Renal cortical epithelial cell (primary cell): ENCODE measurements around the gene IDE. TPM values are rescaled to one million over a fixed set of nuclear protein-coding genes. Genes with fewer than 3 reads are reported as not detected.
A peak's percentile ranks its signal among the peaks of the same experiment; 100 is the strongest.
"Not testable (repeated sequence)": the region's sequence is repeated elsewhere in the genome, so short reads cannot be mapped to it uniquely, and the experiment has no call there.

Experiments used
- DNase-seq: peaks from one replicate; pipeline ENCODE4 v3.0.0-alpha.2; 2011; ENCODE audit warnings: low read depth
- total RNA-seq: library from RNA; depleted of rRNA; stranded (reverse); fragments of >200 nt; gene quantifications from 2 replicates; pipeline ENCODE4 v1.2.3, GENCODE V29; 2014

IDE gene
- 37.0 and 46.4 TPM in 2 replicates for total RNA-seq

DNA sequence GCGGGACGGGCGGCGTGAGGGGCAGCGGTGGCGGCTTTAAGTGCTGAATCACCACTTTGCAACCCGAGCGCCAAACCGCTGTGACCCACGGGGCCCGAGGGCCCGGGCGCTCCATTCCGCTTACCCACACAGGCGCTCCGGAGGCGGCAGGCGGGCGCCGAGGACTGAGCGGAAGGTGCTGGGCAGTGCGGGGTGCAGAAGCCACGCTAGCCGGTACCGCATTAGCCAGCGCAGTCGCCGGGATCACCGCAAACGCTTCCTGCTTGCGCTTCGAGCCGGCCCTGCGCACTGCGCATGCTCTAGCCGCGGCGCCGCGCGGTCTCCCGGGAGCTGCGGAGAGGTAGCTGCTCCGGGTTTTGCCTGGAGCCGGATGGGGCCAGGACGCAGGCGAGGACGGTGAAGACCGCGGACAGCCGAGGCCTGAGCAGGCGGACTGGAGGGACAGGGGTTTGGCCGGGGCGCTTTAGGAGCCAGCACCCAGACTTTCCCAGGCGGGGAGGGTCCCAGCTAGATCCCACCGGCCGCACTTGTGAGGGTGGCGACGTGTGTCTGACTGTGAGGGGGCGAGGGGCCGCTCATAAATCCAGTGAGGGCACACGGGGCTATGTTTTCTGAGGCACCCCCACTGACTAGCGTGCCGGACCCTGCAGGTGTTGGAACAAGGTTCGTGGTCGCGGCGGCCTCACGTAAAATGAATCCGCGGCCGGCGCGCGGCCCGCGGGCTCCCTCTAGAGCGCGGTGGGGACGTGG is at the start of gene IDE:
IDE (minus strand) TSS at position 296 of the 750 bp plus-strand sequence; CDS start at position 222, 74 bp downstream.
- peak; percentile 64 for DNase-seq

DNA sequence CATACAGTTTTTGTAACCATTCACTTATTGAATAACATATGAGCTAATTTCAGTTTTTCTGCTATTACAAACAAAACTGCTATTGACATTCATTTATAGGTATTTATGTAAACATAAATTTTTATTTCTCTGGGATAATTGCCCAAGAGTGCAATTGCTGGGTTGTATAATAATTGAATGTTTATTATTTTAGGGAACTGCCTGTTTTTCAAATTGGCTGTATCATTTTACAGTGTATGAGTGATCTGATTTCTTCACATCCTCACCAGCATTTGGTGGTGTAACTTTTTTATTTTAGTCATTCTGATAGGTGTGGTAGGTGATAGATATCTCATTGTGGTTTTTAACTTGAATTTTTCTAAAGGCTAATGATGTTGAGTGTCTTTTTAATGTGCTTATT is 45.5 kb upstream of the IDE start:
- no peak for DNase-seq

DNA sequence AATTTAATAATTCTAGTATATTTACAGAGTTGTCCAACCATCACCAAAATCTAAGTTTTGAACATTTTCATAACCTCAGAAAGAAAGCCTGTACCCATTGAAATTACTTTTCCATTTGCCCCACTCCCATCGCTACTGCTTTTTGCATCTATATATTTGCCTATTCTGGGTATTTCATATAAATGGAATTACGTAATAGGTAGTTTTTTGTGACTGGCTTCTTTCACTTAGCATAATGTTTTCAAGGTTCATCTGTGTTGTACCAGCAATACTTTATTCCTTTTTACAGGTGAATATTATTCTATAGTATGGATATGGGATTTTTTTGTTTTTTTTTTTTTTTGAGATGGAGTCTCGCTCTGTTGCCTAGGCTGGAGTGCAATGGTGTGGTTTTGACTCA is 41.6 kb upstream of the IDE start:
- no peak for DNase-seq

DNA sequence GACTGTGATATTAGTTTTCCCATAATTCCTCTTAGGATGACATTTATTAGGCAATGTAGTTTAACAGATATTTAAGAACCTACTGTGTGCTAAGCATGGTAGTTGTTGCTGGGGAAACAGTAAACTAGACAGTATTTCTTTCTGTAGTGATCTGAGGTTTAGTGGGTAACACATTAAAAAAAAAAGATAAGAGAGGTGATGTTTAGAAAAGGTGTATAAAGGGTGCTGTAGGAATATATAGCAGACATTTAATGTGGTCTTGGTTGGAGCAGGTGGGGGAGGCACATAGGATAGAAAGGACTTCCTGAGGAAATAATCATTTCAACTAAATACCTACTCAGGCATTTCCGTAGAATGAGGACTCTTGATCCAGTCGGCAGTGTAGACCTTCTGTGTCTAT is 30.9 kb upstream of the IDE start:
- no peak for DNase-seq

DNA sequence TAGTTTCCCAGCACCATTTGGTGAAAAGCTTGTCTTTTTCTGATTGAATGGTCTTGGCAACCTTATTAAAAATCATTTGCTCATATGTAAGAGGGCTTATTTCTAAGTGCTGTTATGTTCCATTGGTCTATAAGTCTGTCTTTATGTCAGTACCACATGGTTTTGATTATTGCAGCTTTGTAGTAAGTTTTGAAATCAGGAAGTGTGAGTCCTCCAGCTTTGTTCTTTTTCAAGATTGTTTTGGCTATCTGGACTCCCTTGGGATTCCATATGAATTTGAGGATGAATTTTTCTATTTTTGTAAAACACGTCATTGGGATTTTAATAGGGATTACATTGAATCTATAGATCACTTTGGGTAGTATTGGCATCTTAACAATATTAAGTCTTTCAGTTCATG is 24.4 kb upstream of the IDE start:
- no peak for DNase-seq

DNA sequence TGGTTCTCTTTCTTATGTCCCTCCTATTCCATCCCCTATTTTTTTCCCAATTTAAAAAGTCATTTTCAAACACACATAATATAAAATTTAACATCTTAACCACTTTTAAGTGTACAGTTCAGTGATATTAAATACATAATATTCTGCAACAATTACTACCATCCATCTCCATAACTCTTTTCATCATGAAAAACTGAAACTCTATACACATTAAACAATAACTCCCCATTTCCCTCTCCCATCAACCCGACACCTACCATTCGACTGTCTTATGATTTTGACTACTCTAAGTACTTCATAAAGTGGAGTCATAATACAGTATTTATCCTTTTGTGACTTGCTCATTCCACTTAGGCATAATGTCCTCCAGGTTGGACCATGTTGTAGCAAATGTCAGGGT is 21.6 kb upstream of the IDE start:
- DNase-seq: no peak

DNA sequence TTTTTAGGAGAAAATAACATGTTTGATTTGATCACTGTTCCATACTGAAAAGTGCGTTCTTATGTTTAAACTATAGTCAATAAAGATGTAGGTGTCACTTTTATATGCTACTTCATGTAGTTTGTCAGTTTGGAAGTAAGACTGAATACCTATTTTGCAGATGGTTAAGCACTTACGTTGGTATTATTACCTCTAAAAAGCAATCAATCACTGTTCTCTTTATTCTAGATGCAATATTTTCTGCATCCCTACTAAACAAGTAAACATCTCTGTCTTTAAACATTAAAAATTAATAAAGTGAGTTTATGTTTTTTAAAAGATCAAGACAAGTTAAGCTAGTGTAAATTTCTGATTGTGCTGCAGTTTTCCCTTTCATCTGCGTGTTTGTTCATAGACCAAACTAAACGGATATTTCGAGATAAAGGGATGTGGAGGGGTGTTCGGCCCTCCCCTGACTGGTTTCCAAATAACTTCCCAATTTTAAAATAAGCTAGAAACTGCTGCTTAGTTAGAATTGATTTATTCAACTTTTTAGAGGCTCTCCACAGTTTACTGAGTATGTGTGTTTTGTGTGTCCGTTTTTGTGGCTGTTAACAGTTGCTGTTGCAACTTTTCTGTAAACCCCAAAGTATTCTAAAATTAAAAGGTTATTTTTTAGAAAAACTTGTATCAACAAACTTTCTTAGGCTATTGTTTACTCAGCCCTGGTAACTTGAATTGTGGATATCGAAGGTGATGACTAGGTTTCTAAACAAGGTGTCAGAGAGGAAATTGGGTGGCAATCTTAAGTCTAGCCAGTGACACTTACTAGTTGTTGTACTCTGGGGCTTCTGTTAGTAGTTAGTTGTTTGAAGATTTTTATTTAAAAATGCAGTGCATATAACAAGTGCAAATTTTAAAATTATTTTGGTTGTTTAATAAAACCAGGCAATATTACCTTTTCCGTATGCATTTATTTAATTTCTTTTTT is 20.0 kb upstream of the IDE start:
- DNase-seq: no peak

DNA sequence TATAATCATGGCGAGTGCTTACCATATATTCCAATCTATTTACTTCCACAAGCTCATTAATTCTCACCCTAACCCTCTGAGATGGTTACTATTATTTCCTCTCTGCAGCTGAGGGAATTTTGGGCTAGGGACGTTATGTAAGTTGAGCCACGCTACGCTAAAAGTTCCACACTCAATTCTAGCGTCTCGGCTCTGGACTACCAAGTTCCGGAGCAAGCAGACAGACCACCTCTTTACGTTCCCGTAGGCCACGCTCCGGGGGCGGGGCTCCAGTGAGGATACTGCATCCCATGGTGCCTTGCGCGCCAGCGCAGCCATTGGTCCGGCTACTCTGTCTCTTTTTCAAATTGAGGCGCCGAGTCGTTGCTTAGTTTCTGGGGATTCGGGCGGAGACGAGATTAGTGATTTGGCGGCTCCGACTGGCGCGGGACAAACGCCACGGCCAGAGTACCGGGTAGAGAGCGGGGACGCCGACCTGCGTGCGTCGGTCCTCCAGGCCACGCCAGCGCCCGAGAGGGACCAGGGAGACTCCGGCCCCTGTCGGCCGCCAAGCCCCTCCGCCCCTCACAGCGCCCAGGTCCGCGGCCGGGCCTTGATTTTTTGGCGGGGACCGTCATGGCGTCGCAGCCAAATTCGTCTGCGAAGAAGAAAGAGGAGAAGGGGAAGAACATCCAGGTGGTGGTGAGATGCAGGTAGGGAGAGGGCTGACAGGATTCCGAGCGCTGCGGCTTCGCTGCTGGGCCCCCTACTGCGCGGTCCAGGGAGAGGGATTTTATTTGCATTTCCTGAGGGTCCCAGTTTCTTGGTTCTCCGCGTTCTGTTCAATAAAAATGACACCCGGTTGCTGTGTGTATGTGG is 19.1 kb upstream of the IDE start, which contains the start of gene KIF11:
KIF11 (plus strand) TSS at position 370 of the 858 bp plus-strand sequence; CDS start at position 616, 246 bp downstream.
- DNase-seq: peak; percentile 92

DNA sequence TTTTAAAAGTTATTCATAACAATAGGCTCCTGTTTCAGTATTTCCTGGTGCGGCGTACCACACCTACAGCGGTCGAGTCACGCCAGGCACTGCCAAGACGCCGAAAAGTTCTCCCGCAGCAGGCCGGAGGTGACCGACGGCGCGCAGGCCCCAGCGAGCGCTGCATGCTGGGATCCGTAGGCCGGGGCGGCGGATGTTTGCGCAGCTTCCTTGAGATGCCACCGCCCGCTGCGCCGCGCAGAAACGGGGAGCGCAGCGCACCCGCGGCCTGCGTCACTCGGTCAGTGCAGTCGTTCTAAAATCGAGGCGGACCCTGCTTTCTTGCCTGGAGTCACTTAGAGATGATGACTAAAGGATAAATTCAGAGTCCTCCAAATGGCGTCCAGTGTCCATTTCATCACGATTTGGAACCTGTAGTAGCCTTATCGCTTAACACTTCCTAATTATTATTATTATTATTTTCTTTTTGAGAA is 17.7 kb upstream of the IDE start:
- peak; percentile 81 for DNase-seq

DNA sequence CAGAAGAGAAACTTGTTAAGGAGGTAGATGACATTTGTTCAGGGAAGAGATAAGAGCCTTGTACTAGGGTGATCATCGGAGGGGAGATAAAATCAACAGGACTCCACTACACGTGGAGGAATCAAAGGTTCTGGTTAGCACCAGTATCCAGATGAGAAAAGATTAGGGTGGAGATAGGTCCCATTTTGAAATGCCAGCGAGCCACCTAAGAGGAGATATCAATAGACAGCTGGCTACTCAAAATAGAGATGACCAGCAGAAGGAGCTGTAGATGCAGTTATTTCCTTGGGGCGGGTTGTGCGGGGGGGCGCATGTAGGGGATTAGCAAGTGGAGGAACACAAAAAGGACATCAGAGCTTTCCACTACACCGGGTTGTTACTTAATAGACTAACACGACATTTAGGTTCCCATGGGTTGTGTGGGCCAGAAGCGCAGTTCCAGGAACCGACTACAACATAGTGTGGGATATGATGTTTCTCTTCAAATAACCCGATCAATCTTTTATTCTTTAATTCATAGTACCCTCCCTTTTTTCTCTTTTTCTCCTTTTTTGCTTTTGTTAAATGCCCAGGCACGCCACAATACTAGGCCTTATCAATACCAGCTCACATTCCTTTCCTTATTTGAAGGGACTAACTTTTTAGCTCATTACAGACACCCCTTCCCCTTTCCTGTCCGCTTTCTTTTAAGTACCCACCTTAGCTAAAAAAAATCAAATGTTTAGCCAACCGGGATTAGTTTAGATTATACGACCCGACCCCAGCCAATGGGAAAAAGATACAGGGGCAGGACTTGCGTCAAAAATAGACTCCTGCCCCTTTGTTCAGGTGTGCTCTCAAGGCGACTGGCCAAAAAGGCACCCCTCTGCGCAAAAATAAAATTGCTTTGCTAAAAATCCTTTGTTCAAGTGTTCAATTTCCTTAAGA is 17.0 kb upstream of the IDE start:
- no peak for DNase-seq

DNA sequence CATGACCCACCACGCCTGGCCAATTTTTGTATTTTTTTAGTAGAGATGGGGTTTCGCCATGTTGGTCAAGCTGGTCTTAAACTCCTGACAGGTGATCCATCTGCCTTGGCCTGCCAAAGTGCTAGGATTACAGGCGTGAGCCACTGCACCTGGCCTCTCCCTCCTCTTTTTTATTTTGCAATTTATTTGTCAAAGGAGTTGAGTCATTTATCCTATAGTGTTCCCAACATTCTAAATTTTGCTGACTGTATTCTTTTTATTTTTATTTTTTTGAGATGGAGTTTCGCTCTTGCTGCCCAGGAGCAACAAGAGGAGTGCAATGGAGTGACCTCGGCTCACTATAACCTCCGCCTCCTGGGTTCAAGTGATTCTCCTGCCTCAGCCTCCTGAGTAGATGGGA is 8.5 kb upstream of the IDE start:
- not testable (repeated sequence) for DNase-seq

DNA sequence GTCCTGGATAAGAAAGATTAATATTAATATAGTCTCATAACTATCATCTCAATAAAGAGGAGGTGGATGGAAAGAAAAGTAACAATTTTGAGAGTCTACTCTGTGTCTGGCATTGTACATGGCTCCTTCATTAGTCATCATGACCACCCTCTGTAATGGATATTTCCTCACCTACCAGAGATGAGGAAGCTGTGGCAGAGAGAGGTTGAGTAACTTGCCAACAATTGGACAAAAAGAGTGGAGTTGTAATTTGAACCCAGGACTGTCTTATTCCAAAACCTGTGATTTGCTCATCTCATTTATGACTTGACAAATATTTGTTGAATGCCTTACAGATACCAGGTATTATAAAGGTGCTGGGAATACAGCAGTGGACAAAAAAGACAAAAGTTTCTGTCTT is 2.1 kb upstream of the IDE start:
- peak; percentile 71 for DNase-seq

DNA sequence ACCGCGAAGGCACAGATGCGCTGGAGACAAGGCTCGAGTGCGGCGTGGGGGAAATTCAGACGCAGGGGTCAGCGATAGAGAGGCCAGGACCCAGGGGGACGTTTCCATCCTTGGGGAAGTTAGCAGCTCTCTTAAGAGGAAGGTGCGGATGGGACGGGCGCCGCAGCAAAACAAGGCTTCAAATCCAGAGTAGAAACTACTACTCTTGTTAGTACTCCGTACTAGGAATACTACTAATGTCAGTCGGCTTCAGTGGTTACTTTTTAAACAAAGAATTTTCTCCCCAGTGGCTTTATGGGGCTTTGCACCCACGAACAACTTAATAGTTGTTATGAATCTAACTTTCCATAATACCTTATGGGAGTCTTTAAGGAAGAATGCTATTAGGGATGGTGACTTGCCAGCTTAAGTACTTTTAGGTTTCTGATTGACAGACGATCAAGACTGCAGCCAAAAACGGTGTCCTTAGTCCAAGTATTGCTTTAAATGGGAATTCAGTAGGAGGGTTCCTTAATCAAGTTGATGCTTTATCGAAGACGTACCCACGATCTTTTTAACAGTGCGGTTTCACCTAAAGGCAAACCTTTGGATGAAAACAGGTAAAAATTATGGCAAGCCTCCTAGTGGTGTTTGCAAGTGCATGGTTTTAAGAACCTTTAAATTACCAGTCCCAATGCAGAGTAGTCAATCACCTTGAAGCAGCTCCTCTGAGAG is 812 bp upstream of the IDE start:
- peak; percentile 53 for DNase-seq

DNA sequence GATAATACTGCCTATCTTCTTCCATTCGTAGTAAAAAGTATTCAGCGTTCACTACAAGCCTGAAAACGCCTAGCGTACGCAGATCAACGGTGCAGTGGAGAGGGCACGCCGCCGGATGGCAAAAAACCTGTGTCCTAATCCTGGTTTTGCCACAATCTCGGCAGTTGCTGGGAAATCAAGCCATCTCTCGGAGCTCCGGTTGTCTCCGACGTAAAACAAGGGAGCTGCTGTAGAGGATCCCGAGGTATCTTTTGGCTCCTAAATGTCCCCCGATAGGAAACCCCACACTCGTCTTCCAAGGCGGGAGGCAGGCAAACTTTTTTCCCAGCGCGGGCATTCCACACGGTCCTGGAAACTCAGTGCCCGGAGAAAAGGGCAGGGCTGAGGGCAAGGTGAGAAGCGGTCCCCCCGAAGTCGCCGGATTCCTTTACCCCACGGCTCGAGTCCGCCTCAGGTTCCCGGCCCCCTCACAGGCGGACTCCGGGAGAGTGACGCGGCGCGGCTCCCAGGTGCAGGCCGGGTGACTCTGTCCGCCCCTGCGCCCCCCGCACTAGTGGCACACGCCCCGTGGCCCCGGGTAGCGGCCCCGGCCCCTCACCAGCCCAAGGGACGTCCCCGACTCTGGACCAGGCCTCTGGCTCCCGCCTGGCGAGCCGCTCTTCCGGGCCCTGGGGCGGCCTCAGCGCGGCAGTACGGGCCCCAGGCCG is 649 bp downstream of the IDE start:
- DNase-seq: no peak

DNA sequence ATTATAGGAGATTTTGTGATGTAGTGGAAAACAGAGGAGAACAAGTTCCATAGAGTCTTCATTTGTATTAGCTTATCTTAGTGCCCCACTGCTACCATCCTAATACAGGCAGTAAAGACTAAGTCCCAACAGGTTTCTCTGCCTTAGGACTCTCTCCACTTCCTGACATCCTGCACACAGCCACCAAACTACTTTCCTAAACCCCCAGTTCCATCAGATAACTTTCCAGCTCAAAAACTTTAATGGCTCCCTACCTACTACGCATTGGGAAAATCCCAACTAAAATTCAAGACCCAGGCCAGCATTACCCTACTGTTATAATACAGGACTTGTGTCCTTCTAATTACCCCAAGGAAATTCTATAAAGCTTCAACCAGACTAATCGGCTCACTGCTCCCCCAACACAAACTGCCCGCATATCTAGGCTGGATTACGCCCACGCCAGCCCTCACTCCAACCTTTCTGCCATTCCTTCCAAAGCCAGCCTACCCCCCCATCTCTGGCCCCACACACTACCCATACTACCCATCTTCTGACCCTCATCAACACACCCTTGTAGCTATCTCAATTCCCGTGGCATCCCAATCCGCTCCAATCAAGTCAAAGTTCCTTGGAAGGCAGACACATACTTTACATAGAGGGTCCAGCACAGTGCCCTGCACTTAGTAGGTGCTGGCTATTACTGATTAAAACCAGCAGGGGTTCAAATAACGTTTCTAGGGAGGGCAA is 1.4 kb downstream of the IDE start:
- no peak for DNase-seq

DNA sequence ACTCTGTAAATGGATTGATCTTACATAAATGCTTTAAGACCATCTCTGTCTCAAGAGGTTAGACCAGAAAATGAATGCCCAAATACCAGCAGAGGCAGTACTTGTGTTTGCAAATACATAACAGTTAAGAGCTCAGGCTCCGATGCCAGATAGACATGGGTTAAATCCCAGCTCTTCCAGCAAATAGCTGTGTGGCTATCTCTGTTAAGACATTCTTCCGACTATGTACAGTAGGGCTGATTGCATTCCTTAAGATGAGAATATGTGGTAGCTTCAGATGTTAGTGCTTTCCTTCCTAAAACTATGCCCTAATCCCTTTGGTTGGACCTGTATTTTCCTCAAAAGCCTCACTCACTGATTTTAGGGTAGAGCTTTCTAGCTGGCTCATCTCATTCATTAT is 2.2 kb downstream of the IDE start:
- DNase-seq: no peak

DNA sequence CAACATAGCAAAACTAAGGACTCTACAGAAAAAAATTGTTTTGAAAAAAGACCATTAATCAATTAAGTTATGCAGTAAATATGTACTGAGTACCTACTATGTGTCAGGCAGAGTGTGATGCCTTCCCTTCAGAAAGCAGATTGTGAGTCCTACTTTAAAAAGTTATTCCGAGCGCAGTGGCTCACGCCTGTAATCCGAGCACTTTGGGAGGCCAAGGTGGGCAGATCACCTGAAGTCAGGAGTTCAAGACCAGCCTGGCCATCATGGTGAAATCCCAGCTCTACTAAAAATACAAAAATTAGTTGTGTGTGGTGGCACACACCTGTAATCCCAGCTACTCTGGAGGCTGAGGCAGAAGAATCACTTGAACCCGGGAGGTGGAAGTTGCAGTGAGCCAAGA is 4.2 kb downstream of the IDE start:
- DNase-seq: not testable (repeated sequence)

DNA sequence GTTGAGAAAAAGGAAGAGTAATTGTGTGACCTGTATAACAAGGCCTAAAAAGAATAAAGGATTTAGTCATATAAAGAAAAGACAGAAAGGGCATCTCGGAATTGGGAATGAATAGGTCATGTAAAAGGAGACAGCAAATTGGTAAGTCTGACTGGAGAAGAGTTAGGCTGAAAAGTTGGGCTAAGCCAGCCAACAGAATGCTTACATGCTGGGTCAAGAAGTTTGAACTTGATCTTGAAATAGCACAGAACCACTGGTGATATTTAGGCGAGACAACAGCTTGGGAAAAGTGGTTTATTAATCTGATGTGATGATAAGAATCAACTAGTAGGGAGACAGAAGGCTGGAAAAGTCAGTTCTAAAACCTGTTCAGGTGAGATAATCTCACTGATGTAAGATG is 4.8 kb downstream of the IDE start:
- no peak for DNase-seq
